ENCODE data around the gene ZNF331.

The ZNF331 gene

DNA sequence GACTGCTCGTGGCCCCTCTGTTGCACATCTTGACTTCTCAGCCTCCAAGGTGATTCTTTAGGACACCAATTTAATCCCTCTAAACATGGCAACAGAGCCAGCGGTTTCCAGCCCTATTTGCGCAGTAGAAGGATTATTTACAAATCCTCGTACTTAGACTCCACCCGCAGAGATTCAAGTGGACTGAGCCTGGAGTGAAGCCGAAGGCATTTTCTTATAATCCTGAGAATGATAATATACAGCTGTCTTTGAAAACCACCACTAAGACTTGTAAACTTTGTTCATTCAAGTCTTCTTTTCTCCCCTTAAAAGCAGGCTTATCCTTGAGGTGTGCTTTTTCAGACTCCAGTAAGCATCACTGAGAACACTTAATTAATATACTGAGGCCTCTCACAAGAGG lies 89.0 kb downstream of the ZNF331 start:
- DNase-seq (ENCODE audit: low spot score) = no peak

All from D341Med (cell line).